Measurements from ENCODE around the gene C1orf50.

C1orf50 gene

GRCh38 chr1:42742617-42743316 lies 24.3 kb upstream of the C1orf50 start:
- no peaks in the 10 kb centered on the region for H3K36me3 ChIP-seq (ENCODE audit: control insufficient read depth, insufficient read depth, low read length)
- no peak overlapping the region for H2AFZ ChIP-seq
- H3K9me3 ChIP-seq (ENCODE audit: control insufficient read depth, low read length) = no peaks in the 10 kb centered on the region
- no peaks in the 10 kb centered on the region for H3K4me1 ChIP-seq
- no peak overlapping the region for H3K9ac ChIP-seq
- H3K79me2 ChIP-seq = no peaks in the 10 kb centered on the region
- no peak overlapping the region for H3K27ac ChIP-seq
- TF ChIP-seq CTCF (IDR thresholded peaks at IDR 0.05) = no peak
- H3K4me3 ChIP-seq (ENCODE audit: low read depth, low read length) = no peak overlapping the region
- H3K27me3 ChIP-seq (ENCODE audit: control insufficient read depth, insufficient read depth, low read length) = no peaks in the 10 kb centered on the region
- no peak overlapping the region for H3K4me2 ChIP-seq (ENCODE audit: low read length)

DNA sequence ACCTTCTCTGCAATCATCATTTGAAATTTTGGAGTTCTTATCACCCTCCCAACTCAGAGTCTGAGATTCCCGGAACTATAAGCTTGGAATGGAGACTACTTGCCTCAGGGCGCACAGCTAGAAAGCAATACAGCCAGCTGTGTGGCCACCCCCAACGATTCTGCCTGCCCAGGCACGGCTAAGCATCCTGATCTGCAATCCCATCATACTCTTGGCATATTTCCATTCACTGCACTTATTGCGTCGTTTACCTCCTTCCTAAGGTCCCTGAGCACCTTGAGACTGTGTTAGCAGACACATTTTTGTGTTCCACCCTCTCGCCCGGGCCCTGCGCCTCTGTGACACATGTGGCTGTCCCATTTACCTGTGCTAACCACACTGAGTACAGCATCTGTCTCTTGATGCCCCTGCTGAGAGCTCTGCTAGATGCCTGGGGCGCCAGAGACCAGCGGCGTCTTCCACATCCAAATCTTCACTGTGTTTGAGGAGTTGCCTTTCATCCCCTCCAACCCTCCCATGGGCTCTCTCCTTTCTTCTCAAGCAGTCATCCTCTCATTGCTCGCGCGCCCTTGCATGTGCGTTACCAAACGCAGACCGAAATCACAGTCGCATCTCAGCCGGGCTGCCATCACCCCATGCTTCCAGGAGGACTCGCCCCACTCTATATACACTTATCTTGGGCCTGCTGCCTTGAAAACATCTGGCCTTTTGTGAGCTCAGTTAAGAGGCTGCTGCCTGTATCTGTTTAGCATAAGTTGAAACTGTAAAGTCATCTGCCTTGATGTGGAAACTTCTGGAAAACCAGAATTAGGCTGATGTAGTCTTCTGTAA lies 23.5 kb upstream of the C1orf50 start:
- TF ChIP-seq CTCF (IDR thresholded peaks at IDR 0.05) = no peak

DNA sequence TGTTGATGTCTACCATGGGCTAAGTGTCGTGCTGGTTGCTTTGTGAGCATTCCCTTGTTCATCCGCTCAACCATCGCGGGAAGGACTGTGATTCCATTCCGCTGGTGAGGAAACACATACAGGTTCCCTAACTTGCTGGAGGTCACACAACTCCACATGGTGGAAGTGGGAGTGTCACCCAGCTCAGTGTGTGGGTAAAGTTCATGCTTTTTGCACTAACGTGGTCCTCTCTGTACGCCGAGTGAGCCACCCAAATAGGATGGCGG lies 23.0 kb upstream of the C1orf50 start:
- H3K4me3 ChIP-seq (ENCODE audit: low read depth, low read length) = no peak overlapping the region
- H3K4me2 ChIP-seq (ENCODE audit: low read length) = no peak overlapping the region
- H3K27ac ChIP-seq = no peak overlapping the region
- H2AFZ ChIP-seq = no peak overlapping the region
- H3K4me1 ChIP-seq = no peaks in the 10 kb centered on the region
- H3K27me3 ChIP-seq (ENCODE audit: control insufficient read depth, insufficient read depth, low read length) = no peaks in the 10 kb centered on the region
- H3K9me3 ChIP-seq (ENCODE audit: control insufficient read depth, low read length) = no peaks in the 10 kb centered on the region
- no peaks in the 10 kb centered on the region for H3K79me2 ChIP-seq
- no peak overlapping the region for H3K9ac ChIP-seq
- TF ChIP-seq CTCF (IDR thresholded peaks at IDR 0.05) = no peak
- H3K36me3 ChIP-seq (ENCODE audit: control insufficient read depth, insufficient read depth, low read length) = no peaks in the 10 kb centered on the region

More for the DNA sequence above, 23.5 kb upstream of the C1orf50 start:
- Histone ChIP-seq H3K36me3 (ENCODE audit: control insufficient read depth, insufficient read depth, low read length) (no peaks in the 10 kb centered on the region), H3K27ac (no peak overlapping the region), H3K79me2 (no peaks in the 10 kb centered on the region), H3K4me1 (no peaks in the 10 kb centered on the region), H3K27me3 (ENCODE audit: control insufficient read depth, insufficient read depth, low read length) (no peaks in the 10 kb centered on the region), H3K4me2 (ENCODE audit: low read length) (no peak overlapping the region), H3K9me3 (ENCODE audit: control insufficient read depth, low read length) (no peaks in the 10 kb centered on the region), H2AFZ (no peak overlapping the region), H3K4me3 (ENCODE audit: low read depth, low read length) (no peak overlapping the region), H3K9ac (no peak overlapping the region)

GRCh38 chr1:42745851-42746250 lies 21.2 kb upstream of the C1orf50 start:
- no peaks in the 10 kb centered on the region for H3K9me3 ChIP-seq (ENCODE audit: control insufficient read depth, low read length)
- H3K4me1 ChIP-seq = no peaks in the 10 kb centered on the region
- H3K4me3 ChIP-seq (ENCODE audit: low read depth, low read length) = no peak overlapping the region
- H2AFZ ChIP-seq = no peak overlapping the region
- no peaks in the 10 kb centered on the region for H3K36me3 ChIP-seq (ENCODE audit: control insufficient read depth, insufficient read depth, low read length)
- no peaks in the 10 kb centered on the region for H3K79me2 ChIP-seq
- H3K27me3 ChIP-seq (ENCODE audit: control insufficient read depth, insufficient read depth, low read length) = no peaks in the 10 kb centered on the region
- H3K27ac ChIP-seq = no peak overlapping the region
- no peak overlapping the region for H3K4me2 ChIP-seq (ENCODE audit: low read length)
- no peak for TF ChIP-seq CTCF (IDR thresholded peaks at IDR 0.05)
- no peak overlapping the region for H3K9ac ChIP-seq

All from parathyroid adenoma (tissue), 2 donors.